Hepatocyte (in vitro differentiated cells): ENCODE data around the gene TPX2. TPM values are rescaled to one million over a fixed set of nuclear protein-coding genes. Genes with fewer than 3 reads are reported as not detected.

ENCODE experiments used
- DNase-seq: peaks from one replicate; pipeline ENCODE4 v3.0.0-alpha.2; 2016; ENCODE audit warnings: low spot score
- H2AFZ ChIP-seq: fragments of 200-600 bp; sonication (generic); 2 replicates; pipeline ENCODE4 v1.6.0; 2016; ENCODE audit warnings: antibody characterized with exemption, mild to moderate bottlenecking
- H3K27ac ChIP-seq: fragments of 200-600 bp; sonication (generic); 2 replicates; pipeline ENCODE4 v1.5.1; 2016; ENCODE audit warnings: mild to moderate bottlenecking
- H3K27me3 ChIP-seq: fragments of 200-600 bp; sonication (generic); 2 replicates; pipeline ENCODE4 v1.6.1; 2016
- H3K36me3 ChIP-seq: fragments of 200-600 bp; sonication (generic); replicated peaks from 2 replicates; pipeline ENCODE4 v1.5.1; 2016; ENCODE audit warnings: low read depth; ENCODE audit not compliant: insufficient read depth
- H3K4me1 ChIP-seq: fragments of 200-600 bp; sonication (generic); 2 replicates; pipeline ENCODE4 v1.5.1; 2016; ENCODE audit warnings: mild to moderate bottlenecking, moderate library complexity; ENCODE audit not compliant: insufficient read depth
- H3K4me2 ChIP-seq: fragments of 200-600 bp; sonication (generic); 2 replicates; pipeline ENCODE4 v1.6.0; 2016
- H3K4me3 ChIP-seq: fragments of 200-600 bp; sonication (generic); 2 replicates; pipeline ENCODE4 v1.5.1; 2016; ENCODE audit warnings: mild to moderate bottlenecking
- H3K79me2 ChIP-seq: fragments of 200-600 bp; sonication (generic); 2 replicates; pipeline ENCODE4 v1.6.0; 2017; ENCODE audit warnings: mild to moderate bottlenecking
- H3K9me2 ChIP-seq: fragments of 200-600 bp; sonication (generic); replicated peaks from 2 replicates; pipeline ENCODE4 v1.6.0; 2017; ENCODE audit warnings: mild to moderate bottlenecking; ENCODE audit not compliant: insufficient read depth
- H3K9me3 ChIP-seq: fragments of 200-600 bp; sonication (generic); 2 replicates; pipeline ENCODE4 v1.5.1; 2016; ENCODE audit warnings: low read depth, mild to moderate bottlenecking
- H4K20me1 ChIP-seq: fragments of 200-600 bp; sonication (generic); 2 replicates; pipeline ENCODE4 v1.6.0; 2016; ENCODE audit warnings: mild to moderate bottlenecking; ENCODE audit not compliant: insufficient read depth, poor library complexity, severe bottlenecking
- EZH2 ChIP-seq: fragments of 200-600 bp; sonication (generic); IDR thresholded peaks from 2 replicates; pipeline ENCODE4 v1.6.1; 2016; ENCODE audit warnings: antibody characterized with exemption, mild to moderate bottlenecking, borderline replicate concordance
- EZH2phosphoT487 ChIP-seq: fragments of 200-600 bp; sonication (generic); IDR thresholded peaks from one replicate; pipeline ENCODE4 v1.6.1; 2018; ENCODE audit warnings: antibody characterized with exemption, mild to moderate bottlenecking, low read depth, moderate library complexity; ENCODE audit not compliant: unreplicated experiment, severe bottlenecking
- WGBS: methylation state at CpG from one replicate; pipeline ENCODE4 v1.1.6; 2016; ENCODE audit warnings: low lambda C conversion rate; ENCODE audit errors: missing lambda C conversion rate; 5-methylcytosine and 5-hydroxymethylcytosine counted together
- polyA plus RNA-seq: library from polyadenylated mRNA; unstranded; fragments of >200 nt; fragmentation: Nextera tagmentation; extraction: Ambion mirVana; gene quantifications from 2 replicates; pipeline ENCODE4 v1.2.1, GENCODE V29; 2016
- total RNA-seq: library from RNA; depleted of rRNA; stranded (reverse); fragments of >200 nt; gene quantifications from 2 replicates; pipeline ENCODE4 v1.2.3, GENCODE V29; 2014
- TF ChIP-seq, protein P1 (sequence below): fragments of 200-600 bp; sonication (generic); IDR thresholded peaks from 2 replicates; pipeline ENCODE4 v1.5.1; 2016; ENCODE audit warnings: antibody characterized with exemption, mild to moderate bottlenecking; ENCODE audit not compliant: poor library complexity

Gene TPX2
- total and polyA plus RNA-seq, 2 experiments from 2014 or later = 16.3 to 23.9 TPM

DNA sequence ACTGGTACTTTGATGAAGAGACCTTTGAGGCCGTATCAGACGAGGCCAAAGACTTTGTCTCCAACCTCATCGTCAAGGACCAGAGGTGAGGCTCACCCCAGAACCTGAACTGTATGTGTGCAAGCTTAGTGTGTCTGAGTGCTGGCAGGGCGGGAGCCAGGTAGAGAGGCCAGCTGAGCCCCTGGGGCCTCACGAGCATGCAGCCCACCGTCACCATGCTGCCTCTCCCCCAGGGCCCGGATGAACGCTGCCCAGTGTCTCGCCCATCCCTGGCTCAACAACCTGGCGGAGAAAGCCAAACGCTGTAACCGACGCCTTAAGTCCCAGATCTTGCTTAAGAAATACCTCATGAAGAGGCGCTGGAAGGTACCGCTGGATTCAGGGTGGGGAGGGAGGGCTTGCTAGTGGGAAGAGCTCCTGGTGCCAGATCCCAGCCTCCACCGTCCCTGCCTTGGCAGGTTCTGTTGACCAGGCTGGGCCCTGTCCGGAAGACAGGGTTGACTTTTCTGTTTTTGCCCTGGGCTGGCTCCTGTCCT is 92.7 kb downstream of the TPX2 start:
- no peaks in the 10 kb centered on the region for H3K9me3 ChIP-seq
- no peaks in the 10 kb centered on the region for H3K36me3 ChIP-seq
- no peak overlapping the region for H2AFZ ChIP-seq
- TF ChIP-seq, protein P1, sequence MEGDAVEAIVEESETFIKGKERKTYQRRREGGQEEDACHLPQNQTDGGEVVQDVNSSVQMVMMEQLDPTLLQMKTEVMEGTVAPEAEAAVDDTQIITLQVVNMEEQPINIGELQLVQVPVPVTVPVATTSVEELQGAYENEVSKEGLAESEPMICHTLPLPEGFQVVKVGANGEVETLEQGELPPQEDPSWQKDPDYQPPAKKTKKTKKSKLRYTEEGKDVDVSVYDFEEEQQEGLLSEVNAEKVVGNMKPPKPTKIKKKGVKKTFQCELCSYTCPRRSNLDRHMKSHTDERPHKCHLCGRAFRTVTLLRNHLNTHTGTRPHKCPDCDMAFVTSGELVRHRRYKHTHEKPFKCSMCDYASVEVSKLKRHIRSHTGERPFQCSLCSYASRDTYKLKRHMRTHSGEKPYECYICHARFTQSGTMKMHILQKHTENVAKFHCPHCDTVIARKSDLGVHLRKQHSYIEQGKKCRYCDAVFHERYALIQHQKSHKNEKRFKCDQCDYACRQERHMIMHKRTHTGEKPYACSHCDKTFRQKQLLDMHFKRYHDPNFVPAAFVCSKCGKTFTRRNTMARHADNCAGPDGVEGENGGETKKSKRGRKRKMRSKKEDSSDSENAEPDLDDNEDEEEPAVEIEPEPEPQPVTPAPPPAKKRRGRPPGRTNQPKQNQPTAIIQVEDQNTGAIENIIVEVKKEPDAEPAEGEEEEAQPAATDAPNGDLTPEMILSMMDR = no peak
- TF ChIP-seq EZH2phosphoT487 (no peak), EZH2 (no peak)
- H3K79me2 ChIP-seq = no peaks in the 10 kb centered on the region
- 92% methylated on average over 17 of the region's 17 CpGs for whole genome bisulfite sequencing
- peaks cover 27% of the 10 kb centered on the region for H3K4me1 ChIP-seq
- H3K27ac ChIP-seq = no peak overlapping the region
- no peak overlapping the region for H3K4me2 ChIP-seq
- H3K9me2 ChIP-seq = no peaks in the 10 kb centered on the region
- H4K20me1 ChIP-seq = no peaks in the 10 kb centered on the region
- no peaks in the 10 kb centered on the region for H3K27me3 ChIP-seq
- H3K4me3 ChIP-seq = no peak overlapping the region
- no peak for DNase-seq

DNA sequence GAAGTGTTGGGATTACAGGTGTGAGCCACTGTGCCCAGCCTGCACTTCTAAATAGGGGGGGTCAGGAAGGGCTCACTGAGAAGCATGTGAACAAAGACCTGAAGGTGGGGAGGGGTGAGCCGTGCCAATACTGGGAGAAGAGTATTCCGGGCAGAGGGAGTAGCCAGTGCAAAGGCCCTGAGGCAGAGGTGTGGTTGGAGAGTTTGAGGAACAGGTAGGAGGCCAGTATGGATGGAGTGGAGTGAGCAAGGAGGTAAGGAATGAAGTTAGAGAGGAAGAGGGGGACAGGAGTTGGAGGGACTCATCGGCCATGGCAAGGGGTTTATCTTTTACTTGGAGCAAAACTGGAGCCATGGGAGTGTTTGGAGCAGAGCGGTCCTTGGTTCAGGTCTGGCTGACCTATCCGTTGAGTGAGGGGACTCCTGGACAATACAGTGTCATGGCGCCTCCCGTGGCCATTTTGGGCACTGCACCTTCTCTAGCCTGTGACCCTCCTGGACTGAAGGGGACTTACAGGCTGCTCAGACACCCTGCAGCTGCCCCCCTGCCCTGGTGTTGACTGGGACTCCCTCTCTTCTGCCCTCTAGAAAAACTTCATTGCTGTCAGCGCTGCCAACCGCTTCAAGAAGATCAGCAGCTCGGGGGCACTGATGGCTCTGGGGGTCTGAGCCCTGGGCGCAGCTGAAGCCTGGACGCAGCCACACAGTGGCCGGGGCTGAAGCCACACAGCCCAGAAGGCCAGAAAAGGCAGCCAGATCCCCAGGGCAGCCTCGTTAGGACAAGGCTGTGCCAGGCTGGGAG is 94.2 kb downstream of the TPX2 start:
- peak; percentile 79 for DNase-seq
- H3K27me3 ChIP-seq = no peaks in the 10 kb centered on the region
- H3K9me2 ChIP-seq = no peaks in the 10 kb centered on the region
- whole genome bisulfite sequencing = 69% methylated on average over 14 of the region's 14 CpGs
- H4K20me1 ChIP-seq = no peaks in the 10 kb centered on the region
- no peak overlapping the region for H3K4me3 ChIP-seq
- TF ChIP-seq EZH2phosphoT487 (no peak), EZH2 (no peak)
- TF ChIP-seq, protein P1 = peak; percentile 77
- H3K4me1 ChIP-seq = peaks cover 40% of the 10 kb centered on the region
- H3K27ac ChIP-seq = no peak overlapping the region
- H3K9me3 ChIP-seq = no peaks in the 10 kb centered on the region
- no peak overlapping the region for H2AFZ ChIP-seq
- no peaks in the 10 kb centered on the region for H3K79me2 ChIP-seq
- no peaks in the 10 kb centered on the region for H3K36me3 ChIP-seq
- no peak overlapping the region for H3K4me2 ChIP-seq

DNA sequence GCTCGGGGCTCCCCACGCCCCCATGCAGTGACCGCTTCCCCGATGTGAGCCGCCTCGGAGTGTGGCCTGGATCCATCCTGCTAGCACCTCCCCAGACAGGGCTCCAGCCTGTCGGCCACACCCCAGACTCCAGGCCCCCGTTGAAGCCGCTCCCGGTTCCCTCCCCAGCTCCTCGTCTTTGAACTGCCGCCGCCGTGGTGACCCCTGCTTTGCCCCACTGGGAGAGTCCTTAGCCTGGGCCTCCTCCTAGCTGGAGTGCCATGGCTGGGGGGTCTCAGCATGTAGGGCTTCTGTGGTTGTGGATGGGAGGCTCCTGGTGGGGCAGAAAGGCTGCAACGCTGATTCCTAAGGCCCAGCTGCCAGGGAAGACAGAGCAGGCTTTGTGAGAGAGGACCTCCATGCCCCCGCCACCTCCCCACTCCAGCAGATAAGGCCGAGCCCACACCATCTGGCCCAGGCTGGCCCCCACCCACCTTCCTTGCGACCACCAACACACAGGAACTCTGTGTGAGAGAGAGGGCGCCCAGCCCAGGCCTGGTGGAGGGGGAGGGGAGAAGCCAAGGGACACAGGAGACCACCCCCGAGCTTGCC is 94.9 kb downstream of the TPX2 start:
- Histone ChIP-seq H3K27me3 (no peaks in the 10 kb centered on the region), H3K9me3 (no peaks in the 10 kb centered on the region), H3K4me1 (peaks cover 40% of the 10 kb centered on the region), H3K27ac (no peak overlapping the region), H4K20me1 (no peaks in the 10 kb centered on the region), H3K9me2 (no peaks in the 10 kb centered on the region), H3K4me3 (no peak overlapping the region), H3K36me3 (no peaks in the 10 kb centered on the region), H3K79me2 (no peaks in the 10 kb centered on the region), H3K4me2 (no peak overlapping the region), H2AFZ (no peak overlapping the region)
- WGBS = 67% methylated on average over 20 of the region's 20 CpGs
- TF ChIP-seq EZH2phosphoT487 = no peak
- TF ChIP-seq, protein P1 = no peak
- no peak for TF ChIP-seq EZH2
- DNase-seq = no peak
